ENCODE measurements around the gene GOT2.

DNA sequence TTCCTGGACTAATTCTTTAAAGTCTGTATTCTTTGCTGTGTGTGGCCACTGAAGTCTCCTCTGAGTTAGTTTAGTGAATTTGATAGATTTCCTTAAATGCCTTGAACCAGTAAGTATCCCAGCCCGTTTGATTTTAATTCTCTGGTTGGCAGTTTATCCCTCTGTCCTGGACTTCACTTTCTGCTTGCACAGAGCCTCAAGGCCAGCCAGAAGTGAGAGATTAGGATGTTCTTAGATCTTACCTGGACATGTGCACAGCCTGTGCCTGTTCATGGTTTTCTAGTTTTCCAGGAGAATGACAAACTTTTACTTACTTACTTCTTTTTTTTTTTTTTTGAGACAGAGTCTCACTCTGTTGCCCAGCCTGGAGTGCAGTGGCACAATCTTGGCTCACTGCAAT lies 38.7 kb downstream of the GOT2 start:
- no peak for TF ChIP-seq EZH2 (IDR thresholded peaks at IDR 0.05; ENCODE audit: insufficient read depth, poor library complexity, severe bottlenecking)
- no peak for TF ChIP-seq EZH2phosphoT487 (IDR thresholded peaks at IDR 0.05; ENCODE audit: insufficient read depth, low read depth)

Data from GM23248 (cell line).